Transverse colon (tissue), 4 donors: Measurements from ENCODE around the gene THTPA. TPM values are rescaled to one million over a fixed set of nuclear protein-coding genes. Genes with fewer than 3 reads are reported as not detected.

Experiments
- DNase-seq: peaks from one replicate; pipeline ENCODE4 v3.0.0-alpha.2; 2019
- H3K27ac ChIP-seq, 4 donors: fragments of 200-600 bp; sonication (generic); 2 replicates each; pipeline ENCODE4 v1.5.1; 2016 to 2018; ENCODE audit warnings: inconsistent platforms in 4 of 4
- H3K27me3 ChIP-seq: fragments of 200-600 bp; sonication (generic); 2 replicates; pipeline ENCODE4 v1.5.1; 2017; ENCODE audit warnings: inconsistent platforms
- H3K36me3 ChIP-seq, 4 donors: fragments of 200-600 bp; sonication (generic); 2 replicates each; pipeline ENCODE4 v1.5.1; 2017 to 2019; ENCODE audit warnings: inconsistent platforms in 4 of 4
- H3K4me1 ChIP-seq, 4 donors: fragments of 200-600 bp; sonication (generic); 2 replicates each; pipeline ENCODE4 v1.5.1; 2017 to 2020; ENCODE audit warnings: inconsistent platforms in 4 of 4
- H3K4me3 ChIP-seq, 4 donors: fragments of 200-600 bp; sonication (generic); 1 replicate in 1 of 4; 2 replicates in 3 of 4; pipeline versions ENCODE4 v1.5.1 to v1.6.1; 2017 to 2019; ENCODE audit warnings: inconsistent platforms in 4 of 4
- H3K9me3 ChIP-seq, 2 donors: fragments of 200-600 bp; sonication (generic); 2 replicates each; pipeline ENCODE4 v1.5.1; 2017 to 2019; ENCODE audit warnings: inconsistent platforms in 2 of 2
- CTCF ChIP-seq, 5 experiments: fragments of 200-600 bp in 3 of 5; fragments of 450-650 bp in 2 of 5; sonication (generic) in 3 of 5; IDR thresholded peaks; 1 replicate in 2 of 5; 2 replicates in 3 of 5; pipeline ENCODE4 v1.5.1; 2016 to 2017; ENCODE audit warnings: antibody characterized with exemption in 5 of 5, inconsistent platforms in 3 of 5, mild to moderate bottlenecking in 2 of 5, moderate library complexity in 1 of 5
- EP300 ChIP-seq: sonication (generic); formaldehyde crosslinking; IDR thresholded peaks from one replicate; pipeline ENCODE4 v1.6.1; 2017; ENCODE audit warnings: antibody characterized with exemption, low read depth
- POLR2A ChIP-seq: fragments of 450-650 bp; IDR thresholded peaks from one replicate; pipeline ENCODE4 v1.6.1; 2016; ENCODE audit warnings: antibody characterized with exemption, mild to moderate bottlenecking, moderate library complexity
- POLR2AphosphoS5 ChIP-seq, 3 donors: sonication (generic); formaldehyde crosslinking; IDR thresholded peaks; one replicate each; pipeline ENCODE4 v1.6.1; 2016; ENCODE audit warnings: antibody characterized with exemption in 3 of 3
- WGBS, 2 donors: methylation state at CpG; one replicate each; pipeline ENCODE4 v1.1.5; 2018; ENCODE audit warnings: low coverage in 1 of 2; 5-methylcytosine and 5-hydroxymethylcytosine counted together
- in situ Hi-C, 4 donors: fragments of 200-750 bp; cut with MboI; loops; one replicate each; pipeline versions ENCODE4 v1.15.0 to v1.15.1; 2017; ENCODE audit warnings: low sequenced_read_pairs in 3 of 4, low pct_ligation_motif_present in 1 of 4, low pct_unique_long_range_greater_than_20kb in 1 of 4
- intact Hi-C: fragments of 100-400 bp; cut with DNase I; formaldehyde crosslinking; loops from one replicate; pipeline ENCODE4 v1.15.1; 2023; ENCODE audit warnings: low total_unique reads
- total RNA-seq, 4 donors: library from RNA; depleted of rRNA; stranded (reverse); fragments of >200 nt; gene quantifications; one replicate each; pipeline ENCODE4 v1.1.0, GENCODE V29; 2016

The THTPA gene
- total RNA-seq, 4 donors from 2014 or later, result 6.8 to 34.0 (median 26.0) TPM

- no peaks in the 10 kb centered on the region for H3K36me3 ChIP-seq
- H3K4me1 ChIP-seq, result peaks cover 0 to 9% (median 0%) of the 10 kb centered on the region in 4 donors
- DNase-seq, result no peak
- TF ChIP-seq POLR2A, result no peak
- TF ChIP-seq EP300, result no peak
- TF ChIP-seq POLR2AphosphoS5 (IDR thresholded peaks at IDR 0.05), result no peak
- TF ChIP-seq CTCF (IDR thresholded peaks at IDR 0.05), result no peak
- no peaks in the 10 kb centered on the region for H3K9me3 ChIP-seq
- intact Hi-C loops (no loop called here), in situ Hi-C loops (no loop called here)
- no peaks in the 10 kb centered on the region for H3K27me3 ChIP-seq
- WGBS, 2 donors, result 71 to 79% methylated on average over 8 to 10 of the region's 10 CpGs
- H3K27ac ChIP-seq, result no peak overlapping the region
- no peak overlapping the region for H3K4me3 ChIP-seq
Measured at GRCh38 chr14:23538050-23538718, 17.9 kb upstream of the THTPA start.

- peaks cover 0 to 9% (median 0%) of the 10 kb centered on the region in 4 donors for H3K4me1 ChIP-seq
- intact Hi-C loops (no loop called here), in situ Hi-C loops (no loop called here)
- H3K27ac ChIP-seq, result no peak overlapping the region
- DNase-seq, result no peak
- H3K9me3 ChIP-seq, result no peaks in the 10 kb centered on the region
- no peaks in the 10 kb centered on the region for H3K36me3 ChIP-seq
- TF ChIP-seq POLR2A, result no peak
- no peak for TF ChIP-seq CTCF (IDR thresholded peaks at IDR 0.05)
- TF ChIP-seq POLR2AphosphoS5 (IDR thresholded peaks at IDR 0.05), result no peak
- no peak for TF ChIP-seq EP300
- 58 to 69% methylated on average over 7 of the region's 7 CpGs for WGBS, 2 donors
- no peak overlapping the region for H3K4me3 ChIP-seq
- no peaks in the 10 kb centered on the region for H3K27me3 ChIP-seq
Measured at GRCh38 chr14:23538785-23539184, 17.3 kb upstream of the THTPA start.

GRCh38 chr14:23539248-23540140 is 16.6 kb upstream of the THTPA start:
- Histone ChIP-seq H3K4me3 (no peak overlapping the region), H3K9me3 (no peaks in the 10 kb centered on the region), H3K36me3 (no peaks in the 10 kb centered on the region), H3K27ac (no peak overlapping the region), H3K4me1 (peaks cover 0 to 11% (median 0%) of the 10 kb centered on the region in 4 donors), H3K27me3 (no peaks in the 10 kb centered on the region)
- no peak for TF ChIP-seq POLR2A
- peak; percentile 63 to 77 (median 70) for TF ChIP-seq CTCF (IDR thresholded peaks at IDR 0.05)
- in situ Hi-C loops, result no loop called here
- WGBS, 2 donors, result 24 to 51% methylated on average over 3 to 10 of the region's 10 CpGs
- intact Hi-C loops, result no loop called here
- no peak for DNase-seq

- no peak for DNase-seq
- in situ Hi-C loops, result no loop called here
- 84 to 89% methylated on average over 3 to 4 of the region's 4 CpGs for WGBS, 2 donors
- Histone ChIP-seq H3K4me1 (peaks cover 0 to 16% (median 0%) of the 10 kb centered on the region in 4 donors), H3K4me3 (no peak overlapping the region), H3K27me3 (no peaks in the 10 kb centered on the region), H3K36me3 (no peaks in the 10 kb centered on the region), H3K27ac (no peak overlapping the region), H3K9me3 (no peaks in the 10 kb centered on the region)
- intact Hi-C loops, result no loop called here
- TF ChIP-seq POLR2AphosphoS5 (IDR thresholded peaks at IDR 0.05) (no peak), EP300 (no peak), CTCF (IDR thresholded peaks at IDR 0.05) (no peak), POLR2A (no peak)
Measured at GRCh38 chr14:23540141-23540469, 16.0 kb upstream of the THTPA start.
